LNCaP clone FGC (cell line): ENCODE measurements around the gene NPAP1.
"Not testable (repeated sequence)": the region's sequence is repeated elsewhere in the genome, so short reads cannot be mapped to it uniquely, and the experiment has no call there.

Source experiments
- DNase-seq: peaks from one replicate; pipeline ENCODE4 v3.0.0-alpha.2; 2011; ENCODE audit warnings: low read depth
- H3K4me3 ChIP-seq: 2 replicates; pipeline ENCODE4 v1.5.1; 2011; ENCODE audit warnings: mild to moderate bottlenecking, low read depth, low read length, control low read depth
- TF ChIP-seq, protein P1 (sequence below): IDR thresholded peaks from 2 replicates; pipeline ENCODE4 v1.5.1; 2012; ENCODE audit warnings: mild to moderate bottlenecking; ENCODE audit not compliant: control insufficient read depth, insufficient read depth; ENCODE audit errors: extremely low read depth

The NPAP1 gene

DNA sequence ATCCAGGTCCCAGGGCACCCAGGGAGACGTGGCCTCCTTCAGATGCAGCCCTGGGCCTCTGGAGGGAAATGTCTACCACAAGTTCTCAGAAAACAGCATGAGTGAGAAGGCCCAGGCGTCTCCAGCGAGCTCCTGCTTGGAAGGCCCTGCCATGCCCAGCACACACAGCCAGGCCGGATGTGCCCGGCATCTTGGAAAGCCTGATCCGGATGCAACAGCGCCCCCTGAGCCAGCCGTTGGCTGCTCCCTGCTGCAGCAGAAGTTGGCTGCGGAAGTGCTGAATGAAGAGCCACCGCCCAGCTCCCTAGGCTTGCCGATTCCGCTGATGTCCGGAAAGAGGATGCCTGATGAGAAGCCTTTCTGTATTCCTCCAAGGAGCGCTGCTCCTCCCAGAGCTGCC is 856 bp downstream of the NPAP1 start:
- DNase-seq = no peak
- H3K4me3 ChIP-seq = no peak overlapping the region
- TF ChIP-seq, protein P1, sequence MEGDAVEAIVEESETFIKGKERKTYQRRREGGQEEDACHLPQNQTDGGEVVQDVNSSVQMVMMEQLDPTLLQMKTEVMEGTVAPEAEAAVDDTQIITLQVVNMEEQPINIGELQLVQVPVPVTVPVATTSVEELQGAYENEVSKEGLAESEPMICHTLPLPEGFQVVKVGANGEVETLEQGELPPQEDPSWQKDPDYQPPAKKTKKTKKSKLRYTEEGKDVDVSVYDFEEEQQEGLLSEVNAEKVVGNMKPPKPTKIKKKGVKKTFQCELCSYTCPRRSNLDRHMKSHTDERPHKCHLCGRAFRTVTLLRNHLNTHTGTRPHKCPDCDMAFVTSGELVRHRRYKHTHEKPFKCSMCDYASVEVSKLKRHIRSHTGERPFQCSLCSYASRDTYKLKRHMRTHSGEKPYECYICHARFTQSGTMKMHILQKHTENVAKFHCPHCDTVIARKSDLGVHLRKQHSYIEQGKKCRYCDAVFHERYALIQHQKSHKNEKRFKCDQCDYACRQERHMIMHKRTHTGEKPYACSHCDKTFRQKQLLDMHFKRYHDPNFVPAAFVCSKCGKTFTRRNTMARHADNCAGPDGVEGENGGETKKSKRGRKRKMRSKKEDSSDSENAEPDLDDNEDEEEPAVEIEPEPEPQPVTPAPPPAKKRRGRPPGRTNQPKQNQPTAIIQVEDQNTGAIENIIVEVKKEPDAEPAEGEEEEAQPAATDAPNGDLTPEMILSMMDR = no peak

GRCh38 chr15:24678485-24678884 is 2.9 kb downstream of the NPAP1 start:
- no peak for DNase-seq
- TF ChIP-seq, protein P1 = peak; percentile 42
- H3K4me3 ChIP-seq = no peak overlapping the region

- DNase-seq = no peak
- TF ChIP-seq, protein P1 = no peak
- H3K4me3 ChIP-seq = no peak overlapping the region
Observed at GRCh38 chr15:24682002-24682401, 6.4 kb downstream of the NPAP1 start.

DNA sequence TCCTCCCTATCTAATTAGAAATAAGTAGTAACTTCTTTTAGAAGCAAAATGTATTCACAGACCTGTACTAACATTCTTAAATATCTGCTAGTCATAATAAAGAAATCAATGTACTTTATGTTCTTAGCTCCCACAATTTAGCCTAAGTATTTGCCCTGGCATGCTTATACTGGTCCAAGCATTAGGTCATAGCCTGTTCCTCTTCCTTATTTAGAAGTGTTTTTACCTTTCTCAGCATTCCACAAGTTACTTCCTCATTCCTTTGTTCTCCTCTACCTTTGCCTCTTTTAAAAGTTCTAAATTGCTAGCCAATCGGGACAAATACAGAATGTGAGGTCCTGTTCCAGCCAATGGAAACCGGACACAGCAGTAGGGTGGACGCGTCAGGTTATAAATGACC is 7.3 kb downstream of the NPAP1 start:
- H3K4me3 ChIP-seq = not testable (repeated sequence)

GRCh38 chr15:24683736-24684135 is 8.2 kb downstream of the NPAP1 start:
- DNase-seq = no peak
- TF ChIP-seq, protein P1 = no peak
- H3K4me3 ChIP-seq = no peak overlapping the region

More for the DNA sequence above, 7.3 kb downstream of the NPAP1 start:
- DNase-seq = not testable (repeated sequence)

DNA sequence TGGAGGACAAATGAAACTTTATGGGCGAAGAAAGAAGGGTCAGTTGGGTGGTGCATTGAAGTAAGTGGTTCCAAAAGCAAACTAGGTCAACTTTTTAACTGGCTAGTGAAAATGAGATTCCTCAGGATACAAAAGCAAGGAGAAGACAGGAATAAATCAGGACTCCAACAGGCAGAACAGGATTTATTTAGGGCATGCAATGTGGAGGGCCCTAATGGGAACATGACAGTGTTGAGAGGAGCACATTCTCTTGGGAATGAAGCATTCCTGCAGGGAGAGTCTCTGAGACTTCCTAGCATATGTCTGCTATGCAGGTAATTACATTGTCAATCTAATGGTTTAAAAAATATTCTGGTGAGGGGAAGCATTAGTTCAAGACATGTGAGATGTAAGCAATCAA is 8.7 kb downstream of the NPAP1 start:
- DNase-seq = no peak
- TF ChIP-seq, protein P1 = no peak
- H3K4me3 ChIP-seq = no peak overlapping the region

DNA sequence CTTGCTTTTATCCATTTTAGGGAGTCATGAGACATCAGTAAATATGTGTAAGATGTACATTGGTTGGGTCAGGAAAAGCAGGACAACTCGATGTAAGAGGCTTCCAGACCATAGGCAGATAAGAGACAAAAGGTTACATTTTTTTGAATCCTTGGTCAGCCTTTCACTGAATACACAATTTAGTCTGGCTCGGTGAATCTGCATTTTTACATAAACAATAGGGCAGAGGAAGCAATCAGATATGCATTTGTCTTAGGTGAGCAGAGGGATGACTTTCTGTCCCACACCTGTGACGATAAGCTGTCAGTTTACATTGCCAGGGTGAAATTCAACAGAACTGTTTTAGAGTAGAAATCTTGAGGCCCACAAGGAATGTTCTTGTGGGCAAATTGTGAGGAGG is 20.6 kb downstream of the NPAP1 start:
- DNase-seq = no peak
- H3K4me3 ChIP-seq = no peak overlapping the region

More for the DNA sequence above, 20.6 kb downstream of the NPAP1 start:
- TF ChIP-seq, protein P1 = no peak
